GM12878 (cell line): ENCODE measurements around the gene CCL14. TPM values are rescaled to one million over a fixed set of nuclear protein-coding genes. Genes with fewer than 3 reads are reported as not detected.

ENCODE experiments used
- CEBPZ ChIP-seq: fragments of 150-350 bp; IDR thresholded peaks from 2 replicates; pipeline ENCODE4 v1.6.1; 2016; ENCODE audit warnings: low read depth, low read length
- CREM ChIP-seq: IDR thresholded peaks from 2 replicates; pipeline ENCODE4 v1.6.1; 2014; ENCODE audit warnings: antibody characterized with exemption, low read depth
- E2F8 ChIP-seq: fragments of 450-650 bp; IDR thresholded peaks from 2 replicates; pipeline ENCODE4 v1.6.1; 2018; ENCODE audit warnings: mild to moderate bottlenecking, low read depth, moderate library complexity; ENCODE audit not compliant: partially characterized antibody
- FOXK2 ChIP-seq: fragments of 450-650 bp; IDR thresholded peaks from 2 replicates; pipeline ENCODE4 v1.6.1; 2017; ENCODE audit warnings: mild to moderate bottlenecking, moderate library complexity
- NFXL1 ChIP-seq: fragments of 450-650 bp; IDR thresholded peaks from 2 replicates; pipeline ENCODE4 v1.6.1; 2017; ENCODE audit warnings: antibody characterized with exemption, mild to moderate bottlenecking, borderline replicate concordance
- NFYB ChIP-seq: IDR thresholded peaks from 2 replicates; pipeline ENCODE4 v1.6.1; 2011; ENCODE audit warnings: low read depth, mild to moderate bottlenecking, low read length, improper control_type of control experiment, moderate library complexity; ENCODE audit not compliant: insufficient read depth
- PAX5 ChIP-seq: IDR thresholded peaks from 2 replicates; pipeline ENCODE4 v1.6.1; 2011; ENCODE audit warnings: low read depth, low read length, borderline replicate concordance
- PML ChIP-seq: IDR thresholded peaks from 2 replicates; pipeline ENCODE4 v1.6.1; 2012; ENCODE audit warnings: low read length, inconsistent platforms
- PRDM15 ChIP-seq: fragments of 450-650 bp; formaldehyde crosslinking; IDR thresholded peaks from 2 replicates; pipeline ENCODE4 v1.4.0; 2020; ENCODE audit warnings: mild to moderate bottlenecking, moderate library complexity
- RAD21 ChIP-seq: IDR thresholded peaks from 2 replicates; pipeline ENCODE4 v1.6.1; 2011; ENCODE audit warnings: mild to moderate bottlenecking, low read depth, low read length, moderate library complexity; ENCODE audit not compliant: insufficient read depth
- SREBF1 ChIP-seq: IDR thresholded peaks from 2 replicates; pipeline ENCODE4 v1.6.1; 2012; ENCODE audit warnings: mild to moderate bottlenecking, low read length
- TCF12 ChIP-seq: IDR thresholded peaks from 2 replicates; pipeline ENCODE4 v1.6.1; 2011; ENCODE audit warnings: low read depth, mild to moderate bottlenecking, low read length
- polyA plus RNA-seq, 11 experiments: library from polyadenylated mRNA; depleted of rRNA in 4 of 11; unstranded in 6 of 11; stranded (reverse) in 5 of 11; fragments of >200 nt; fragmentation: Nextera tagmentation in 4 of 11; fragmentation: Illumina TruSeq in 1 of 11; extraction: Ambion mirVana in 4 of 11; extraction: Trizol in 1 of 11; gene quantifications; 1 replicate in 1 of 11; 2 replicates in 10 of 11; pipeline versions ENCODE4 v1.2.1 to v1.2.3, GENCODE V29; 2011 to 2016; ENCODE audit warnings: inconsistent platforms in 2 of 11, missing spikeins in 2 of 11, low read depth in 1 of 11
- total RNA-seq, 4 experiments: library from RNA; depleted of rRNA in 3 of 4; stranded (reverse); fragments of >200 nt in 3 of 4; fragmentation: Illumina TruSeq in 1 of 4; extraction: Trizol in 1 of 4; gene quantifications; 2 replicates each; pipeline versions ENCODE4 v1.2.1 to v1.2.3, GENCODE V29; 2013 to 2021

Gene CCL14
- total and polyA plus RNA-seq, 10 of the 15 experiments (the other 5 are each of a cell fraction or from before 2014, with no cell fraction given): not detected

- TF ChIP-seq E2F8 (no peak), PAX5 (no peak), CEBPZ (no peak), FOXK2 (no peak), PRDM15 (no peak), CREM (no peak), NFYB (no peak), NFXL1 (no peak), SREBF1 (no peak), TCF12 (no peak), PML (no peak), RAD21 (no peak)
Measured at GRCh38 chr17:35953720-35954119, 32.8 kb downstream of the CCL14 start (continued).
